Mucosa of descending colon (tissue), 3 donors: ENCODE results near the gene HDDC3. TPM values are rescaled to one million over a fixed set of nuclear protein-coding genes. Genes with fewer than 3 reads are reported as not detected.

Source experiments
- ATAC-seq: fragments of 200-7000 bp; cut with Tn5 transposase; one replicate; pipeline ENCODE4 v1.9.1; 2020; ENCODE audit warnings: mild to moderate bottlenecking, moderate library complexity
- DNase-seq, 3 donors: peaks; one replicate each; pipeline ENCODE4 v3.0.0-alpha.2; 2020
- H3K36me3 ChIP-seq: fragments of 200-600 bp; one replicate; pipeline ENCODE4 v1.8.0; 2021; ENCODE audit warnings: low read depth, mild to moderate bottlenecking
- H3K4me1 ChIP-seq: fragments of 200-600 bp; one replicate; pipeline ENCODE4 v1.8.0; 2021; ENCODE audit warnings: low read depth, mild to moderate bottlenecking
- H3K4me3 ChIP-seq: fragments of 200-600 bp; one replicate; pipeline ENCODE4 v1.8.0; 2021; ENCODE audit warnings: mild to moderate bottlenecking
- H3K9me3 ChIP-seq: fragments of 200-600 bp; one replicate; pipeline ENCODE4 v1.8.0; 2021; ENCODE audit warnings: mild to moderate bottlenecking
- intact Hi-C, 2 donors: fragments of 100-400 bp; cut with DNase I in 1 of 2; cut with micrococcal nuclease in 1 of 2; formaldehyde crosslinking; loops; one replicate each; pipeline versions ENCODE4 v1.11.0 to v1.11.1; 2022; cut with DNase I, micrococcal nuclease
- total RNA-seq, 3 donors: library from RNA; stranded (reverse); fragmentation: NEBNext Ultra II Directional in 2 of 3; extraction: Animal tissue kit (Norgen Biotek cat#: 25700) in 2 of 3; gene quantifications; one replicate each; pipeline versions ENCODE4 v1.2.1 to v1.2.4, GENCODE V29; 2021 to 2023
- TF ChIP-seq, protein P1 (sequence below): fragments of 200-600 bp; IDR thresholded peaks from one replicate; pipeline ENCODE4 v1.8.0; 2022; ENCODE audit warnings: antibody characterized with exemption, mild to moderate bottlenecking
- donor health status: DM: no; HTN: no; CAD: no; lungs with moderate emphysema.
- donor health status: DM: no; HTN: no; CAD: no.
- donor health status: DM: no; HTN: yes; CAD: no.

HDDC3 gene
- total RNA-seq, 3 donors from 2014 or later = 10.7 to 23.4 (median 15.4) TPM

DNA sequence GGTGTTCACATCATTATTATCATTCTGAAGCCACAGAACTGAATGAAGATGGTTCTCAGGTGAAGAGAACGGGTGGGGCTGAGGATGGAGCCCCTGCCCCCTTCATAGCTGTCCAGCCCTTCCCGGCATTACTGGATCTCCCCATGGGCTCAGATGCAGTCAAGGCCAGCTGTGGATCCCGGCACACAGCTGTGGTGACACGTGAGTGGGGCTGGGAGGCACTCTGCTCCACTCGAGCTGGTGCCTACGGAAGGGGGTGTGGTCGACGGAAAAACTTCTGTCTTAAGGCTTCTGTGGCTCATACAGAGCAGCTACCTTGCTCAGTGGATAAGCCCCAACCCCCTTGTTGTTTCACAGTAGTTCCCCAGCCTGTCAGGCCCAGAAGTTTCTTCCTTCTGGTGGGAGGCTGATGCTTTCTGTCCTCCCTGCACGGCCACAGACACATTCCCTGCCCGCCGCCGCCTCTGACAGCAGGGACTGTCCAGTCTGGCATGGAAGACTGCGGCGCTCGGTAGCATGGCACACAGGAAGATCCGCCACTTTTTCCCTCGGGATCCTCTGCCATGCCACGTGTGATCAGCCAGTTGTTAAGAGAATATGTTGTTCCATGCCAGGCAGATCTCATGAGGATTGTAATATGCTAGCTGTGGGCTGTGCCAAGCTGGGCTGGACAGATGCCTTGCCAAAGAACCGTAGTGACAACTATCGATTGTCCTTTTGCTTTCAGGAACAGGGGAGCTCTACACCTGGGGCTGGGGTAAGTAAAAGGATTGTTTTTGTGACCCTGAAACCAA, 28.1 kb upstream of the HDDC3 start:
- H3K4me3 ChIP-seq = no peak overlapping the region
- TF ChIP-seq, protein P1, sequence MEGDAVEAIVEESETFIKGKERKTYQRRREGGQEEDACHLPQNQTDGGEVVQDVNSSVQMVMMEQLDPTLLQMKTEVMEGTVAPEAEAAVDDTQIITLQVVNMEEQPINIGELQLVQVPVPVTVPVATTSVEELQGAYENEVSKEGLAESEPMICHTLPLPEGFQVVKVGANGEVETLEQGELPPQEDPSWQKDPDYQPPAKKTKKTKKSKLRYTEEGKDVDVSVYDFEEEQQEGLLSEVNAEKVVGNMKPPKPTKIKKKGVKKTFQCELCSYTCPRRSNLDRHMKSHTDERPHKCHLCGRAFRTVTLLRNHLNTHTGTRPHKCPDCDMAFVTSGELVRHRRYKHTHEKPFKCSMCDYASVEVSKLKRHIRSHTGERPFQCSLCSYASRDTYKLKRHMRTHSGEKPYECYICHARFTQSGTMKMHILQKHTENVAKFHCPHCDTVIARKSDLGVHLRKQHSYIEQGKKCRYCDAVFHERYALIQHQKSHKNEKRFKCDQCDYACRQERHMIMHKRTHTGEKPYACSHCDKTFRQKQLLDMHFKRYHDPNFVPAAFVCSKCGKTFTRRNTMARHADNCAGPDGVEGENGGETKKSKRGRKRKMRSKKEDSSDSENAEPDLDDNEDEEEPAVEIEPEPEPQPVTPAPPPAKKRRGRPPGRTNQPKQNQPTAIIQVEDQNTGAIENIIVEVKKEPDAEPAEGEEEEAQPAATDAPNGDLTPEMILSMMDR = no peak

DNA sequence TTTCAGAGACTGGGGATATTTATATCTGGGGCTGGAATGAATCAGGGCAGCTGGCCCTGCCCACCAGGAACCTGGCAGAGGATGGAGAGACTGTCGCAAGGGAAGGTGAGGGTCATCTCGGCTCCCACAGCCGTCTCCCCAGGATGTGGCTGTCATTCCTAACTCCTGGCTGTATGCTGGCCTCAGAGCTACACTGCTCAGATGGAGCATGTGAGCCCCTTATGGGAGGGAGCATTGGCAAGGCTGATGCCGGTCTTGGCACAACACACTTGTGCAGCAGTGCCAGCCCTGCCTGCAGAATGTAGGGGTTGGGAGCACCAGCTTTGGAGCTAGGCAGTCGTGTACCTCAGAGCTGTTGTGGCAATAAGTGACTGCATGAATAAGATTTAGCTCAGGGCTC, 27.5 kb upstream of the HDDC3 start:
- ATAC-seq (no peak), DNase-seq (no peak)
- intact Hi-C loops = loop anchor here in 1 of 2 donors (10.0 kb wide), 1 partner anchor 305 kb away; no protein-coding TSS in a partner anchor
- Histone ChIP-seq H3K4me1 (peaks cover 16% of the 10 kb centered on the region), H3K36me3 (no peaks in the 10 kb centered on the region), H3K4me3 (no peak overlapping the region), H3K9me3 (no peaks in the 10 kb centered on the region)
- TF ChIP-seq, protein P1 = no peak

More for the DNA sequence above, 28.1 kb upstream of the HDDC3 start:
- DNase-seq = no peak
- no peak for ATAC-seq
- H3K4me1 ChIP-seq = peaks cover 12% of the 10 kb centered on the region
- intact Hi-C loops = no loop called here
- no peaks in the 10 kb centered on the region for H3K36me3 ChIP-seq
- H3K9me3 ChIP-seq = no peaks in the 10 kb centered on the region

DNA sequence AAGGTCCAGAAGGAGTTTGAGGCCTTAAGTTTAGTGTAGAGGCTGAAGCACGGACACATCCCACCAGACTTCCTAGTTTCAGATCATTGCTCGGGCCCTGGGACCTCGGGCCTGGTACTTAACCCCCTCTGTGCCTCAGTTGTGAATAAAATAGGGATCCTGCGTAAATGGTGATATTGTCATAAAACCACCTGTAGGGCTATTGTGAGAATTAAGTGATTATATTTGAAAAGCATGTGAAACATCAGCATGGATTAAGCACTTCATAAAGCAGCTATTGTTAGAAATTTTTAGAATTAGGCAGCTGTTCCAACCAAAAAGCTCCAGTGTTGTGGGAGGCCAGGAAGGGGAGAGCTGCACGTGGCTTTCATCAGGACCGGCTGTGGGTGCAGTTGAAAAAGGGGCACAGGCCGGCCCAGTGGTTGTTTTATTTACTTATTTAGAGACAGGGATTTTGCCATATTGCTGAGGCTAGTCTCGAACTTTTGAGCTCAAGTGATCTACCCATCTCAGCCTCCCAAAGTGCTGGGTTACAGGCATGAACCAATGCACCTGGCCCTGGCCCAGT, 26.8 kb upstream of the HDDC3 start:
- ATAC-seq = no peak
- no peak overlapping the region for H3K4me3 ChIP-seq
- H3K36me3 ChIP-seq = no peaks in the 10 kb centered on the region
- no peaks in the 10 kb centered on the region for H3K9me3 ChIP-seq
- TF ChIP-seq, protein P1 = no peak
- no peak for DNase-seq
- intact Hi-C loops = loop anchor here in 1 of 2 donors (10.0 kb wide), 1 partner anchor 306 kb away; no protein-coding TSS in a partner anchor
- peaks cover 16% of the 10 kb centered on the region for H3K4me1 ChIP-seq

DNA sequence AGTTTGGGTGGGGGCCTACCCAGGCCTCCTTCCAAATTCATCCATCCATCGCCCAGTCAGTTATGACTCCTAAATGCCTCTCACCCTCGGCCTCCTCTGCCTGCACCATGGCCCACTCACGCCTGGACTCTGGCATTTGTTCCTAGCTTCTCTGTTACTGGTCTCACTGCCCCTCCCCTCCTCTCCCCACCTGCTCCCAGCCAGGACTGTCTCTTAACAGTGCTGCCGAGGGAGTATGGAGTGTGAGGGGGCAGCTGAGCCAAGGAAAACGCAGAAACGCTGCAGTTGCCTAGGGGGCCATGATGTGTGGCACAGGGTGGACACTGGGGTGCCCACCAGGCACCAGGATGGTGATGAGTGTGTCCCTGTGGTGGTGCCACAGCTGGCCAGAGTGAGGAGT, 25.4 kb upstream of the HDDC3 start:
- H3K9me3 ChIP-seq = no peaks in the 10 kb centered on the region
- intact Hi-C loops = loop anchor here in 1 of 2 donors (10.0 kb wide), 1 partner anchor 307 kb away; no protein-coding TSS in a partner anchor
- H3K36me3 ChIP-seq = no peaks in the 10 kb centered on the region
- H3K4me1 ChIP-seq = peaks cover 16% of the 10 kb centered on the region
- DNase-seq = no peak
- TF ChIP-seq, protein P1 = no peak
- no peak overlapping the region for H3K4me3 ChIP-seq
- no peak for ATAC-seq

DNA sequence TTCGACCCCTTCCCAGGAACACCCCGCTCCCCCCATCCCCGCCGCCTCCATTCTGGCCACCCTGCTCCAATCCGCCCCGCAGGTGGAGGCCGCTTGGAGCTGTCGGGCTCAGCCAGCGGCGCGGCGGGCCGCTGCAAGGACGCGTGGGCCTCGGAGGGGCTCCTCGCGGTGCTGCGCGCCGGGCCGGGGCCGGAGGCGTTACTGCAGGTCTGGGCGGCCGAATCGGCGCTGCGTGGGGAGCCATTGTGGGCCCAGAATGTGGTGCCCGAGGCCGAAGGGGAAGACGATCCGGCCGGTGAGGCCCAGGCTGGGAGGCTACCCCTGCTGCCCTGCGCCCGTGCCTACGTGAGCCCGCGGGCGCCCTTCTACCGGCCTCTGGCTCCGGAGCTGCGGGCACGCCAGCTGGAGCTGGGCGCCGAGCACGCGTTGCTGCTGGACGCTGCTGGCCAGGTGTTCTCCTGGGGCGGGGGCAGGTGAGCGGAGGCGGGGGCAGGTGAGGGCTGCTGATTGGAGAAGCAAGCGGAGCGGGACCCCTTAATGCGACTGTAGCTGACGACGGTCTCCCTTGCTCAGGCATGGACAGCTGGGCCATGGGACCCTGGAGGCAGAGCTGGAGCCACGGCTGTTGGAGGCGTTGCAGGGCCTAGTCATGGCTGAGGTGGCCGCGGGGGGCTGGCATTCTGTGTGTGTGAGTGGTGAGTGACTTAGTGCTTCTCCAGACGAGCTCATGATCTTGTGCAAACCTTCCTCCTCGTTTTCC, 24.9 kb upstream of the HDDC3 start:
- H3K36me3 ChIP-seq = no peaks in the 10 kb centered on the region
- no peak overlapping the region for H3K4me3 ChIP-seq
- peaks cover 16% of the 10 kb centered on the region for H3K4me1 ChIP-seq
- ATAC-seq = peak; percentile 21
- TF ChIP-seq, protein P1 = no peak
- intact Hi-C loops = loop anchor here in 1 of 2 donors (10.0 kb wide), 1 partner anchor 308 kb away; no protein-coding TSS in a partner anchor
- H3K9me3 ChIP-seq = no peaks in the 10 kb centered on the region
- DNase-seq = no peak
